Activated CD8-positive, alpha-beta memory T cell treated with anti-CD3 and anti-CD28 coated beads, Interleukin-2, amount 50 U/mL, for 24 hours (primary cell): ENCODE measurements around the gene DNMT3B.
"Not testable (repeated sequence)": the region's sequence is repeated elsewhere in the genome, so short reads cannot be mapped to it uniquely, and the experiment has no call there.

Experiments used
- DNase-seq: peaks from one replicate; pipeline ENCODE4 v3.0.0-alpha.2; 2020; ENCODE audit errors: extremely low read depth

DNMT3B gene

GRCh38 chr20:32790751-32791057 is 28.5 kb downstream of the DNMT3B start:
- no peak for DNase-seq

DNA sequence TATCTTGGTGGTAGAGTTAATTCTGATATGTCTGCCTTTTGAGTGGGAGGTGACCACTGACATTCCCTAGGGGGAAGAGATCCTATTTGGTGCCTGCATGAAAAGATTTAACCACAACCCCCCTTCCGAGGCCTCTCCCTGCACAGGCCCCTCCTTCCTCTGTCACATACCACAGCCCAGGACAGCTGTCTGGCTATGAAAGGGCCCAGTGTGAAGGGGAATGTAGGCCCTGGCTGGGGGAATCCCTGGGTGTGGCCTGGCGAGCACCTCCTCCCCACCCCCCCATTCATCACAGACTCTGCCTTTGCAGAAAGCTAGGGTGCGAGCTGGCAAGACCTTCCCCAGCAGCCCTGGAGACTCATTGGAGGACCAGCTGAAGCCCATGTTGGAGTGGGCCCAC is 30.1 kb downstream of the DNMT3B start:
- no peak for DNase-seq

DNA sequence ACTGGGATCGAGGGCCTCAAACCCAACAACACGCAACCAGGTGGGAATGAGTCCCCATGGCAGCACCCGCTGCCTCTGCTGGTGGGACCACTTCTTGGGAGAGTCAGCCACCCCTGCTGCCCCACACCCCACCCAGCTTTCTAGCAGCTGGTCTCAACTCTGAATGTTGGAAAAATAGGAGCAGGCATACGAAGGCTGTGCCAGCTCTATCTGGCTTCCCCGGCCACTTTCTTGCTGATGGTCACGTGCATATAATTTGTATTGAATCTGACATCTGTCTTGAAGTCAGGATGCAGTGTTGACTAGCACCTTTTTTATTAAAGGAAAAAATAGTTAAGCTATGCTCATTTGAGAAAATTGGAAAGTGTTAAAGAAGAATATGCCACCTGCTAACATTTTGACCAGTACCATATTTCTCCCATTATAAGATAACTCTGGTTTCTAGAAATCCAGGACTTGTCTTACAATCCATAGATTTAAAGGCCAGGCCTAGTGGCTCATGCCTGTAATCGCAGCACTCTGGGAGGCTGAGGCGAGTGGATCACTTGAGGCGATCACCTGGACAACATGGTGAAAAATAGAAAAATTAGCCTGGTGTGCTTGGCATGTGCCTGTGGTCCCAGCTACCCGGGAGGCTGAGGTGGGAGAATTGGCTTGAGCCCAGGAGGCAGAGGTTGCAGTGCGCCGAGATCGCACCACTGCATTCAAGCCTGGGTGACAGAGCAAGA is 30.7 kb downstream of the DNMT3B start:
- no peak for DNase-seq

DNA sequence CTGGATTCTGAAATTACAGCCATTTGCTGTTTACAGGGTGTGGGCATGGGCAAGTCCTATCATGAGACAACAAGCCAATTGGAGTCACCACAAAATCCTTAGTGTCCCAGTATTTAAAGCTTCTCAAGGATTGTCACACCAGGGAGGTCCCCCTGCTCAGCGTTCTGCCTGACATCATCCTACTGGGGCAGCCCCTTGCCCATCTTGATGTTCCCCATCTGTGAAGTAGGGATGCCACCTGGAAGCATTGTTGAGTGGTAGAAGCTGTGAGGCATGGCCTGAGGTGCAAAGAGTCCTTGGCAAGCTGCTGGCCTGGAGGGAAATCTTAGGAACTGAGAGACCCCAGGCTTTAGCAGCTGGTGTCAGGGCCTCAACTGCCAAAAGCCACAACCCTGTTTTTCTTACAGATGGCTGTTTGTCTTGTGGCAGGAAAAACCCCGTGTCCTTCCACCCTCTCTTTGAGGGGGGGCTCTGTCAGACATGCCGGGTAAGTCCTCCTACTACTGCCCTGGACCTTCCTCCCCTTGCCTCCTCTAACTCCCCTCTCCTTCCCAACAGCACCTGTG is 34.3 kb downstream of the DNMT3B start:
- no peak for DNase-seq

- DNase-seq = no peak
Observed at GRCh38 chr20:32796981-32797451, 34.8 kb downstream of the DNMT3B start.

- DNase-seq = not testable (repeated sequence)
Observed at GRCh38 chr20:32797571-32797970, 35.4 kb downstream of the DNMT3B start.

- no peak for DNase-seq
Observed at GRCh38 chr20:32798046-32798981, 36.1 kb downstream of the DNMT3B start.

DNA sequence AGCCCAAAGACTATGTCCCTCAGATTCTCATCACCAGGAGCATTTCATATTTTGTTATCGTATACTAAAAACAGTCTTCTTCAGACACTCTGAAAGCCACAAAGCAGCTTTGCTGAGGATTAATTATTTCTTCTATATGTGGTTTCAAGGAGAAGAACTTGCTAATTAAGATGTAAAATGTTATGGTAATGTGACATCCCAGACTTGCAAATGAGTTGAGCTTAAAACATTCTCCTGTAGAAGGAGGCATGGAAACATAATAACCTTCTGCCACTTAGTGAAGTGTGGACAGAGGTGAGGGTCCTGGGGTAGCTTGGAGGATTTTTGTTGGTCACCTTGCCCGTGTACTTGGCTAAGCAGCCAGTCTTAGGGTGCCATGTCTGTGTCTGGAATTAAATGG is 40.9 kb downstream of the DNMT3B start:
- DNase-seq = no peak

GRCh38 chr20:32804022-32804715 is 42.0 kb downstream of the DNMT3B start:
- no peak for DNase-seq

- DNase-seq = no peak
Observed at GRCh38 chr20:32804817-32805216, 42.6 kb downstream of the DNMT3B start.

- DNase-seq = no peak
Observed at GRCh38 chr20:32805721-32806120, 43.5 kb downstream of the DNMT3B start.

DNA sequence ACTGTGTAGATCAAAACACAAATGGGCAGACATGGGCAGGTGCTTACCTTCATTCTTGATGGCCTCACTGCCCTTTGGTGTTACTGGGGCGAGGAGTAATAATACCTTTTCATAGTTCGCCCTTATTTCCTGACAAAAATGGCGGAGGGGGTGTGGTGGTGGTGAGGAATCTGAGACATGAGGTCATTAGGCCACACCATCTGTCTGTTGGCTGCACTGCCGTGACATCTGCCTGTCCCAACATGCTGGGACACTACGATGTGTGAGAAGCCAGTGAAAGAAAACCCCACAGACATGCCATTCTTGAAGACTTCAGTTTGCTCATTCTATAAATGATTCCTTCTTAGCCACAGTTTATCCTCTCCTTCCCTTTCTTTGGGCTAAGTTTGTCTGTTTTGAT is 44.2 kb downstream of the DNMT3B start:
- DNase-seq = no peak

DNA sequence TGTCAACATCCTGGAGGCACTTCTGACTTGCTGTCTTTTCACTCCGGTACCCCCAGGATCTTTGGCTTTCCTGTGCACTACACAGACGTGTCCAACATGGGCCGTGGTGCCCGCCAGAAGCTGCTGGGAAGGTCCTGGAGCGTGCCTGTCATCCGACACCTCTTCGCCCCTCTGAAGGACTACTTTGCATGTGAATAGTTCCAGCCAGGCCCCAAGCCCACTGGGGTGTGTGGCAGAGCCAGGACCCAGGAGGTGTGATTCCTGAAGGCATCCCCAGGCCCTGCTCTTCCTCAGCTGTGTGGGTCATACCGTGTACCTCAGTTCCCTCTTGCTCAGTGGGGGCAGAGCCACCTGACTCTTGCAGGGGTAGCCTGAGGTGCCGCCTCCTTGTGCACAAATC is 45.5 kb downstream of the DNMT3B start:
- DNase-seq = no peak

GRCh38 chr20:32808438-32808837 is 46.3 kb downstream of the DNMT3B start:
- no peak for DNase-seq

DNA sequence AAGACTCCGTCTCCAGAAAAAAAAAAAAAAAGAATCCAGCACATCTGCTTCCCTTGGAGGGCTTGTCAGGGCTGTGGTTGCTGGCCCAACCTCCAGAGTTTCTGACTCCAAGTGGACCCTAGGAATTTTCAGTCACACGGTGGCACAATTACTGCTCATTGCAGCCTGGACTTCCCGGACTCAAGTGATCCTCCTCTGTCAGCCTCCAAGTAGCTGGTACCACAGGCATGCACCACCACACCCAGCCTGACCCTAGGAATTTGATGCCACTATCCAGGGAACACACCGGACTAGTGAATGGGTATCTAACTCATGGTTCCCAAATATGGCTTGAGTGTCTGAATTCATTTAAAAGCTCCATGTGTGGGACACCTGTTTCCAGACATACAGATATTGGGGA is 47.7 kb downstream of the DNMT3B start:
- DNase-seq = no peak

GRCh38 chr20:32810941-32811340 is 48.8 kb downstream of the DNMT3B start:
- DNase-seq = no peak

- DNase-seq = no peak
Observed at GRCh38 chr20:32811886-32812285, 49.7 kb downstream of the DNMT3B start.

DNA sequence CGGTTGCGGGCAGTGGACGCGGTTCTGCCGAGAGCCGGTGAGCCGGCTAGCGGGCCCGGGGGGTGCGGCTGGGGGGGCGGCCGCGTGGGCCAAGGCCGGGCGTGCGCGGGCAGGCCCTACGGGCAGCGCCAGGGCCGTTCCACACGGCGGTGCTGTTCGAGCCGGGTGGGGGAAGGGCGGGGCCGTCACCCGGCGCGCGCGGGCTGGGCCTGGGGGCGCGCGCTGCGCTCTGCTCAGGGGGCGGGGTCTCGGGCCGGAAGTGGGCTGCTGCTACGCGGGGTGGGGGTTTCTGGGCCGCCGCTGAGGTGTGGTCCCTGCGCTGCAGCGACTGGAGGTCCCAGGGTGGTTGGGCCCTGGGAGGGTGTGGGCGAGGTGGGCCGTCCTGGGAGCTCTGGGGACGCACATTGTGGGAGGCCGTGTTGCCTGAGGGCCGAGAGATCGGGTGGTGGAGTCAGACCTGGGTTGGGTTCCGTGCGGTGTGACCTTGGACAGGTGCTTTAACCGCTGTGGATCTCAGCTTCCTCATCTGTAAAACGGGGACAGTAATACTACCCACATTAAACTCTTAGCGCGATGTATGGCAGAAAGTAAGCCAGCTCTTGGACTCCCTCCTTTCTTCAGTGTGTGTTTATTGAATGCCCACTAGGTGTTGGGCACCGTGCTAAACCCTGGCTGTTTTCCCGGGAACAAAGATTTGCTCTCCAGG is 58.0 kb downstream of the DNMT3B start:
- DNase-seq = peak; percentile 62

DNA sequence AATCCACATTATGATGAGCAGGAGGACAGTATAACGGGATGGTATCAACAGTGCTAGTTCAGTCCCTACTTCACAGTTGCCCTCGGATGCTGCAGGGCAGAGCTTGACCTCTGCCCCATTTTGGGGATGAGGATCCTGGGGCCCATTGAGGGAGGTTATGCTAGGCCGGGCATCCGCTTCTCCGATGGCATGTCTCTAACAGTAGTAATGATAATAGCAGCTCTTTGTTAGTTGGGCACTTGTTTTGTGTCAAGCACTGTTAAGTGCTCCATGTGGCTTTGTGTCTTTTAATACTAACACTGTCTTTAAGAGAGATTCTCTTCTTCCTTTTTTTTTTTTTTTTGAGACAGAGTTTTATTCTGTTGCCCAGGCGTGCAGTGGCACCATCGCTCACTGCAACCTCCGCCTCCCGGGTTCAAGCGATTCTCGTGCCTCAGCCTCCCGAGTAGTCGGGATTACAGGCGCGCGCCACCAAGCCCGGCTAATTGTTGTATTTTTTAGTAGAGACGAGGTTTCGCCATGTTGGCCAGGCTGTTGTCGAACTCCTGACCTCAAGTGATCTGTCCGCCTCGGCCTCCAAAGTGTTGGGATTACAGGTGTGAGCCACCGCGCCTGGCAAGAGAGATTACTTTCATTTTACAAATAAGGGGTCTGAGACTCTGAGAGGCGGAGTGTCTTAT is 58.7 kb downstream of the DNMT3B start:
- no peak for DNase-seq

GRCh38 chr20:32822225-32822624 is 60.0 kb downstream of the DNMT3B start:
- no peak for DNase-seq

GRCh38 chr20:32823078-32823477 is 60.9 kb downstream of the DNMT3B start:
- no peak for DNase-seq
